Aorta (tissue), 5 donors: Measurements from ENCODE around the gene NTN1. TPM values are rescaled to one million over a fixed set of nuclear protein-coding genes. Genes with fewer than 3 reads are reported as not detected.
"Not testable (repeated sequence)": the region's sequence is repeated elsewhere in the genome, so short reads cannot be mapped to it uniquely, and the experiment has no call there.

Experiments used
- ATAC-seq: fragments of 200-7000 bp; cut with Tn5 transposase; one replicate; pipeline ENCODE4 v1.9.1; 2022; ENCODE audit warnings: moderate library complexity; ENCODE audit not compliant: low FRiP score
- DNase-seq, 2 donors: peaks; one replicate each; pipeline ENCODE4 v3.0.0-alpha.2; 2020
- H3K27ac ChIP-seq, 2 donors: one replicate each; pipeline ENCODE4 v1.5.1; 2013; ENCODE audit warnings: low read length in 2 of 2, mild to moderate bottlenecking in 2 of 2, moderate library complexity in 2 of 2, control low read depth in 1 of 2, inconsistent platforms in 1 of 2, low read depth in 1 of 2
- H3K27me3 ChIP-seq, 2 donors: one replicate each; pipeline ENCODE4 v1.6.1; 2013; ENCODE audit warnings: control low read depth in 1 of 2, low read length in 1 of 2, mild to moderate bottlenecking in 1 of 2, moderate library complexity in 1 of 2; ENCODE audit not compliant: insufficient read depth in 2 of 2, control insufficient read depth in 1 of 2
- H3K36me3 ChIP-seq, 2 donors: one replicate each; pipeline ENCODE4 v1.6.1; 2013; ENCODE audit warnings: control low read depth in 1 of 2, low read length in 1 of 2, mild to moderate bottlenecking in 1 of 2; ENCODE audit not compliant: insufficient read depth in 2 of 2, control insufficient read depth in 1 of 2
- H3K4me1 ChIP-seq, 2 donors: one replicate each; pipeline ENCODE4 v1.6.1; 2013; ENCODE audit warnings: low read length in 2 of 2, control low read depth in 1 of 2, mild to moderate bottlenecking in 1 of 2, moderate library complexity in 1 of 2; ENCODE audit not compliant: insufficient read depth in 2 of 2, control insufficient read depth in 1 of 2
- H3K4me3 ChIP-seq, 2 donors: one replicate each; pipeline ENCODE4 v1.5.1; 2013; ENCODE audit warnings: low read length in 2 of 2, control low read depth in 1 of 2, mild to moderate bottlenecking in 1 of 2
- H3K9me3 ChIP-seq: one replicate; pipeline ENCODE4 v1.6.1; 2013; ENCODE audit warnings: mild to moderate bottlenecking, low read length; ENCODE audit not compliant: control insufficient read depth
- WGBS, 2 donors: extraction: QIAGEN DNeasy Blood & Tissue Kit; methylation state at CpG; one replicate each; pipeline ENCODE4 v1.1.7; 2013; 5-methylcytosine and 5-hydroxymethylcytosine counted together
- intact Hi-C, 2 donors: fragments of 100-400 bp; cut with DNase I; formaldehyde crosslinking; loops; one replicate each; pipeline versions ENCODE4 v1.14.2 to v1.15.0; 2022
- polyA plus RNA-seq, 2 donors: library from polyadenylated mRNA; stranded (reverse); fragments of 200-250 nt; gene quantifications; one replicate each; pipeline ENCODE4 v1.2.3, GENCODE V29; 2013
- total RNA-seq, 2 donors: library from RNA; stranded (reverse); fragmentation: NEBNext Ultra II Directional; extraction: Animal tissue kit (Norgen Biotek cat#: 25700); gene quantifications; one replicate each; pipeline ENCODE4 v1.2.1, GENCODE V29; 2021
- donor health status: healthy with polysubstance abuse.
- donor health status: Bipolar disorder and iron deficiency.
- donor health status: DM: no; HTN: no; CAD: no.
- donor health status: DM: no; HTN: no; CAD: no.
- donor health status: DM: yes; HTN: yes; CAD: no.

Gene NTN1
- total and polyA plus RNA-seq, 4 donors: 6.6 to 90.4 (median 37.1) TPM

- intact Hi-C loops: no loop called here
- Histone ChIP-seq H3K4me3 (no peak overlapping the region), H3K36me3 (no peaks in the 10 kb centered on the region), H3K4me1 (no peaks in the 10 kb centered on the region), H3K9me3 (no peaks in the 10 kb centered on the region), H3K27me3 (no peaks in the 10 kb centered on the region), H3K27ac (no peak overlapping the region)
- WGBS, 2 donors: 85 to 86% methylated on average over 19 of the region's 19 CpGs
- no peak for ATAC-seq
- no peak for DNase-seq
Observed at GRCh38 chr17:9256751-9257629, 235.7 kb downstream of the NTN1 start.

DNA sequence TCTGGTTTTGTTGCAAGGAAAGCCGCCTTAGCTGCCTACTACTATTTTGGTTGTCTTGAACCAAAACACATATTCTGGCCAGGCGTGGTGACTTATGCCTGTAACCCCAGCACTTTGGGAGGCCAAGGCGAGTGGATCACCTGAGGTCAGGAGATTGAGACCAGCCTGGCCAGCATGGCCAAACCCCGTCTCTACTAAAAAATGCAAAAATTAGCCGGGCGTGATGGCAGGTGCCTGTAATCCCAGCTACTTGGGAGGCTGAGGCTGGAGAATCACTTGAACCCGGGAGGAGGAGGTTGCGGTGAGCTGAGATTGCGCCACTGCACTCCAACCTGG is 236.3 kb downstream of the NTN1 start:
- not testable (repeated sequence) for H3K4me1 ChIP-seq

DNA sequence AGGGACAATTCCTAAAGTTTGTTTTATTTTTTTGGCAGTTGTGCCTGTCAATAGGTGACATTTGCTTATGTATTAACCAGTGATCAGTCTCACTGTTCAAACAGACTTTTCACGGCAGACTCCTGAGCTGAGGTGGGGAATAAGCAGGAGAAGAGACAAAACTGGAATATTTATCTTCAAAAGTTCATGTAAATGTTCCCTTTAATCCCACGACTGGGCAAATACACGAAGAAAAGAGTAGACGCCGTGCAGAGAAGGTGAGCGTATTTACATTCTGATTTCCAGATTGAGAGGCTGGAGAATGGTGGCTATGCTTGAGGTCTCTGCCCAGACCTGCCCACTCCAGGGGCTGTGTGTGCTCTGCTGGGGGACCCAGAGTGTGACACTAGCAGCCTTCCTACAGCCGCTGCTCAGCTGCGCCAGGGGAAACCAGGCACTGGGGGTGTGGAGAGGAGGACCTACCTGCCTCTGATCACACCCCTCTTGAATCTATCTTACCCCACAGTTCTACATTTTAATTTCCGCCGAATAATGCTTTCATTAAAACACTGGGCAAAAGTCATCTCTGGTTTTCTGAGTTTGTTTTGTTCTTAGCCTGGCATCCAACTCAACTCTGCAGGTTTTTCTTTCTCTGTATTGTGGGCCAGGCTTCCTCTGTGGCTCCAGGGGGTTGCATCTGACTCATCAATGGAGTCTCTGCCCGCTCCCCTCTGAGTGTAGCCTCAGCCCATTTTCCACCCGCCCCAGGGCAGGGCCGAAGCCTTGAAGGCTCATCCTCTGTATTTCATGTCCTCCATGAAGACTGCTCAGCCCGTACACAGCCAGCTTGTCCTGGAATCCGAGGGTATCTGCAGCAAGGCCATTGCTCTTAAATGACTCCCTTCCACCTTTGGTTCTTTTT is 237.1 kb downstream of the NTN1 start:
- 92 to 93% methylated on average over 14 to 15 of the region's 15 CpGs for WGBS, 2 donors
- intact Hi-C loops: no loop called here

More for the DNA sequence above, 236.3 kb downstream of the NTN1 start:
- intact Hi-C loops, ATAC-seq, H3K27ac ChIP-seq, H3K4me3 ChIP-seq, H3K36me3 ChIP-seq, H3K27me3 ChIP-seq, H3K9me3 ChIP-seq, DNase-seq: not testable (repeated sequence)
- 94% methylated on average over 9 of the region's 9 CpGs for WGBS, 2 donors

GRCh38 chr17:9259419-9259818 is 238.1 kb downstream of the NTN1 start:
- Histone ChIP-seq H3K4me1 (no peaks in the 10 kb centered on the region), H3K36me3 (no peaks in the 10 kb centered on the region), H3K4me3 (no peak overlapping the region), H3K9me3 (no peaks in the 10 kb centered on the region), H3K27ac (no peak overlapping the region), H3K27me3 (no peaks in the 10 kb centered on the region)
- intact Hi-C loops: no loop called here
- ATAC-seq (peak; percentile 33), DNase-seq (peak in 1 of 2 donors; percentile 70)
- 72 to 77% methylated on average over 10 of the region's 10 CpGs for WGBS, 2 donors

More for the DNA sequence above, 237.1 kb downstream of the NTN1 start:
- no peak for DNase-seq
- Histone ChIP-seq H3K4me1 (no peaks in the 10 kb centered on the region), H3K27ac (no peak overlapping the region), H3K9me3 (no peaks in the 10 kb centered on the region), H3K27me3 (no peaks in the 10 kb centered on the region), H3K4me3 (no peak overlapping the region), H3K36me3 (no peaks in the 10 kb centered on the region)
- ATAC-seq: no peak

GRCh38 chr17:9261081-9262012 is 240.0 kb downstream of the NTN1 start:
- Histone ChIP-seq H3K9me3 (no peaks in the 10 kb centered on the region), H3K27ac (no peak overlapping the region), H3K36me3 (no peaks in the 10 kb centered on the region), H3K4me3 (no peak overlapping the region), H3K4me1 (peaks cover 0 to under 1% of the 10 kb centered on the region in 2 donors), H3K27me3 (no peaks in the 10 kb centered on the region)
- DNase-seq (no peak), ATAC-seq (no peak)
- intact Hi-C loops: no loop called here
- 92 to 93% methylated on average over 24 of the region's 24 CpGs for WGBS, 2 donors

- H3K9me3 ChIP-seq: no peaks in the 10 kb centered on the region
- no peak overlapping the region for H3K27ac ChIP-seq
- ATAC-seq: peak; percentile 50
- intact Hi-C loops: no loop called here
- H3K4me1 ChIP-seq: peaks cover 0 to 4% of the 10 kb centered on the region in 2 donors
- WGBS, 2 donors: 11 to 16% methylated on average over 14 of the region's 14 CpGs
- no peaks in the 10 kb centered on the region for H3K36me3 ChIP-seq
- H3K27me3 ChIP-seq: no peaks in the 10 kb centered on the region
- peak in 1 of 2 donors; percentile 83 for DNase-seq
- no peak overlapping the region for H3K4me3 ChIP-seq
Observed at GRCh38 chr17:9266031-9266680, 244.8 kb downstream of the NTN1 start.

GRCh38 chr17:9266697-9267117 is 245.4 kb downstream of the NTN1 start:
- DNase-seq (no peak), ATAC-seq (no peak)
- intact Hi-C loops: no loop called here
- no peak overlapping the region for H3K27ac ChIP-seq
- H3K4me3 ChIP-seq: no peak overlapping the region
- H3K36me3 ChIP-seq: no peaks in the 10 kb centered on the region
- peaks cover 0 to 4% of the 10 kb centered on the region in 2 donors for H3K4me1 ChIP-seq
- H3K27me3 ChIP-seq: no peaks in the 10 kb centered on the region
- 59 to 64% methylated on average over 9 of the region's 9 CpGs for WGBS, 2 donors
- H3K9me3 ChIP-seq: no peaks in the 10 kb centered on the region

GRCh38 chr17:9268546-9268945 is 247.2 kb downstream of the NTN1 start:
- Histone ChIP-seq H3K27ac (no peak overlapping the region), H3K4me1 (peaks cover 0 to 4% of the 10 kb centered on the region in 2 donors), H3K4me3 (no peak overlapping the region), H3K36me3 (no peaks in the 10 kb centered on the region), H3K9me3 (no peaks in the 10 kb centered on the region), H3K27me3 (no peaks in the 10 kb centered on the region)
- DNase-seq (no peak), ATAC-seq (no peak)
- intact Hi-C loops: no loop called here
- 91 to 94% methylated on average over 6 of the region's 6 CpGs for WGBS, 2 donors
